SH-SY5Y (cell line): ENCODE measurements around the gene ZNF775.

Source experiments
- GATA2 ChIP-seq: IDR thresholded peaks from 2 replicates; pipeline ENCODE4 v1.6.1; 2011; ENCODE audit warnings: mild to moderate bottlenecking, low read depth, low read length
- GATA3 ChIP-seq: IDR thresholded peaks from 2 replicates; pipeline ENCODE4 v1.6.1; 2011; ENCODE audit warnings: low read depth, mild to moderate bottlenecking, low read length, moderate library complexity

ZNF775 gene

DNA sequence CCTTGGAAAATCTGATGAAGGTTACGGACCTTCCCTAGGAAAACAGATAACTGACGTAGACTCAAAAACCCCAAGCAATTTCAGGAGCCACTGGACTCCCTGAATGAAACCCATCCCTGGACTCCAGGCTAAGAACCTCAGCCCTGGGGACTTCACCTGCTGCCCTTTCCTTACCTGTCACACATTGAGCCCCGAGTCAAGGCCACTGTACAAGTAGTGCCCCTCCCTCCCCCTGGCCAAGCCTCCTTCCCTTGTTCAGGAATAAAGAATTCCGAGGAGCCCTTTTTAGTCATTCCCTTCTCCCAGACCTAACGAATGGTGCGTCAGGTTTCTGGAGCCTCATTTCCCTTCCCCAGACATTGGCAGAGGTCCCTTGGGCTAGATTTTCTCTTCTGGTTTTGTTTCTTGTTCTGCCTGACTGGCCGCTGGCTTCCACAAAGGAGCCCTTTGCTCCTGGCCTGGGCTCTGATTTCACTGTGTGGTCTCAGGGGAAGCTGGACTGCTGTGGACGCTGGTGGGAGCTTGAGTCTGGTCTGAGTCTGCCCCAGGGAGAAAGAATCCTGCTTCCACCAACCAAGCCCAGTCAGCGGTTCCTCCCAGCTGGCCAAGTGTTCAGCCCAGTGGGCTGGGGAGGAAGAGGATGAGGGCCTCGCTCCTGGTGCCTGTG lies 31.7 kb downstream of the ZNF775 start:
- no peak for TF ChIP-seq GATA3
- no peak for TF ChIP-seq GATA2

DNA sequence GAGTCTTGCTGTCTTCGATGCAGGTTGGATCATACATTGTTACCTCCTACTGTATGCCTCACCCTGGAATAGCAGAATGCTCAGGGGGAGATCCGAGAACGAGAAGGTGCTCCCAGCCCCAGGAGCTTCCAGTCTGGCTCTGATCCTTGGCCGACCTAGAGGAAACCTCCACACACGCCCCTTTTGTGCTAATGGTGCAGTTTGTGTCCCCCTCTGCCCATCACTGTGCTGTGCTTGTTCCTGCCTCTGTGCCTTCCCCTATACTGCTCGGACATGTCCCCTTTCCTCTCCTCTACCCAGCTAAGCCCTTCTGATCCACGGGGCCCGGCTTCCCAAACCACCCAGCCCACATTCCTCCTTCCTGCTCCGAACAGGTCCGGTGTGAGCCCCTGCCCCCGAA lies 32.5 kb downstream of the ZNF775 start:
- TF ChIP-seq GATA2 (no peak), GATA3 (no peak)

DNA sequence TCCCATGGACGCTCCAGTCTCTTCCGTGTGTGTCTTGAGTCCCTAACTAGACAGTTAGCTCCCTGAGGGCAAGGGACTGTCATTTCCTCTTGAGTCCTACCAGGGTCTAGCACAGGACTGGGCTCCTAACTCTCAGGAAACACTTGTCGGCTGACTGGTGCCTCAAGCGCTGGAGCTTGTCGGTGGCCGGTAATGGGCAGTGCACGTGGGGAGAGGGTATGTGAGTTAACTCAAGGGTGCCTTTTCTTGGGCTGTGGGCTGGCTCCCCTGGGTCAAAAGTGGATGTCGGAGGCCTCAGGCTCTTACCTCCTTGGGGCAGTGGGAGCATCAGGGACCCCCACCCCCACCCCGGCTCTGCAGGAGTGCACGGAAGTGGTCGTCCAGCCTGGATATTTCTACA lies 32.9 kb downstream of the ZNF775 start:
- TF ChIP-seq GATA3 = no peak
- TF ChIP-seq GATA2 = no peak

DNA sequence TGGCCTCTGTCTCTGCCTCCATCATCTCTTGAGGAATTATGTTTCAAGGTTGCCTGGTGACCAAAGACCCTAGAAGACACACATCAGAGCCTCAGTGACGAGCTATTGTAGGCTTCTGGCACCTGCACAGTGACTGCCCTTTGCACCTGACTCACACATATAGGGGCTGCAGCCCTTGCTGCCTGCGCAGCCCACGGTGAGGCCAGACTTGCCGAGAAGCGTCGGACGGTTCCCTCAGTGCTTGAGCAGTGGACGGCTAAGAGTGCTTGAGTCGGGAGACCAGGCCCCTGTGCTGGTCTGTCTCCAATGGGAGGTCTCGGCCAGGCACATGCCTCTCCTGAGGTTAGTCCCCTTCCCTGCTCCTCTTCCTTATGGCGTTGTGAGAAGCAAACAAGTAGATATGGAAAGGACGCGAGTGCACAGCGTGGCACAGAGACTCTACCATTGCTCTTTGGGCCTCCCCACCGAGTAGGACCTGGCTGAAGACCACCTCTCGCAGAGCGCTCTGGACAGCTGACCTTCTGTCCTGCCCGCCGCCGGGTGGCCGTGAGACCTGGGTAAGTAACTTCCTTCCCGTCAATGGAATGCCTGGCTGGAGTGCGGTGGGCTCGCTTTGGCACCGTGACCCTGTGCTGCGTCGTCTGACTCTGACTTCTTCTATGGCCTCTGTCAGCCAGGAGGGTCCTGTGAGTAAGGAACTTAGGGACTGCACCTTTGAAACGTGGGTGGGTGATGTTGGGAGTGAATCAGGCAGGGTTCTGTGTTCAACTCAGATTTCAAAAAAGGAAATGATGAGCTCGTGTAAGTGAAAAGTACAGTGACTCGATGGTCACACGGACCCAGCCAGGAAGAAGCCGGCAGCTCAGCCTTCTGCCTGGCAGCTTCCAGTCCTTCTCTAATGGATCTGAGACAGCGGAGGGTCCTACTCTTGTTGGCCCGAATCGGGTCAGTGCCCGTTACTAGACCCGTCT lies 33.7 kb downstream of the ZNF775 start:
- TF ChIP-seq GATA3 (no peak), GATA2 (no peak)

DNA sequence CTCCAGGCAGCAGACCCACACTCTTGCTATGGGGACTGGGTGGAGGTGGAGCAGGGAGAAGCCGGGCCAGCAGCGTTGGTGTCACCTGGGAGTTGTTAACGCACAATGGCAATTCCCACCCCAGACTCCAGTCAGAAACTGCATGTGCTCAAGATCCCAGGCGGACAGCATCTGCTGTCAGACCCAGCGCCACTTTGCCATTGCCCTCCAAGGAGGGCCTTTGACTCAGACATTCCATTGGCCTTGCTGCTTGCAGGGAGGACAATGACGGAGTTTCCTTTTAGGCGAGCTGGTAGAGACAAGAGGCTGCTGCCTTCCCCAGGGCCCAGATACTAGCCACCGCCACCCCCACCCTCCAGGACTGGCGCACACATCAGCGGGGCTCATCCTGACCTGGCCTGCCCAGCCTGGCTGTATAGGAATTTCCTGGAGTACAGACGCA lies 34.5 kb downstream of the ZNF775 start:
- TF ChIP-seq GATA2 (no peak), GATA3 (no peak)

DNA sequence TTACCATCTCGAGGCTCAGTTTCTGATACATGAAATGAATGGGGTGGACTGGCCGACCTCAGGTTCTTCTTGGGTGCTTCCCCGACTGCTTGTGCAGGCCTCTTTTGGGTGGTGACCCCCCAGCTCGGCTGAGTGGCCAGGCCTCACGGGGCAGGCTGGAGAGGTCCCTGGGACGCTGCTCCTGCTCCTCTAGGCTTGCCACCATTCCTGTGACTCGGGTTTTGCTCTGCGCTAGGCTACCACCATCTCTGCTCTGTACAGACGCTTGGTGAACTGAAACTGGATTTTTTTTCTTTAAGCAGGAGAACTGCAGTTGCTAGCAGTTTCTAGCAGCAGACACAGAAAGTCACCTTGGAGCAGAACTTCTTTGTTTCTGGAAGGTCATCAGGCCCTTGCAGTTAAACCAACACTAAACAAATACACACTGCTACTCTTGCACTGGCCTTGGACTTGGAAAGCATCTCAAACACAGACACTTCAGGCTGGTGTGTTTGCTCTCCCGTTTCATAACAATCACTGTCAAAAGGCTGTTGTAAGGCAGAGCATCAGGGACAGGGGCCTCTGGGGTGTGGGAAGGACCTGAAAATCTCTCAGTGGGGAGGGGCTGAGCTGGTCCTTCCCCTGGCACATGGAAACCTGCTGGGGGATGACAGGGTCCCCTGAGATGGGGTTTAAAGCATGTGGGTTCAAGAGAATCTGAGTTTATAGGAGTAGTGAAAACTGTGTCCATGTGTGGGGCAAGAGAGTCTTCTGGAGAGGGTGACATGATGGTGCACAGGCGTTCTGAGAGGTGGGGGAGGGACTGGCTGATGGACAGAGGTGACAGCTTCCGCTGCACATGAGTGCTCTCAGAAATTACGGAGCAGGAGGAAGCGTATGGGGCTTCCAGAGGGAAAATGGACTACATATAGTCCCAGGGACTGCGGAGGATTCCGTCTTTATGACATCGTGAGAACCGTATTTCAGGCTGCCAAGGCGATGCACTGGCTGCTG lies 36.3 kb downstream of the ZNF775 start:
- TF ChIP-seq GATA3 (no peak), GATA2 (no peak)

DNA sequence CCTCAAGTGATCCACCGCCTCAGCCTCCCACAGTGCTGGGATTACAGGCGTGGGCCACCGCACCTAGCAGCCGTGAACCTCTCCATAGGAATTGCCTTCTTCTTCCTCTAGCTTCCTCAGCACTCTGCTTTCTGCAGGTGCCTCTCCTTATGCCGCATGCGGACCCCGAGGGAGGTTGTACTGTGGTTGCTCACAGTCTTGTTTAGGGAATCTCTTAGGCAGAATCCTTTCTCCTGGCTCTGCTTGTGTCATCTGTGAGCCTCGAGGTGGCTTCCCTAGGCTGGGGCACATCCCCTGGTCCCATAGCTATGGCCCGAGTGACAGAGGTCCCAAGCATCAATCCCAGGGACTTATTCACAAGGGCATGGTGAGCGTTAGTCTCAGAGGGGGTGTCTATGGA lies 38.1 kb downstream of the ZNF775 start:
- TF ChIP-seq GATA3 (no peak), GATA2 (no peak)

DNA sequence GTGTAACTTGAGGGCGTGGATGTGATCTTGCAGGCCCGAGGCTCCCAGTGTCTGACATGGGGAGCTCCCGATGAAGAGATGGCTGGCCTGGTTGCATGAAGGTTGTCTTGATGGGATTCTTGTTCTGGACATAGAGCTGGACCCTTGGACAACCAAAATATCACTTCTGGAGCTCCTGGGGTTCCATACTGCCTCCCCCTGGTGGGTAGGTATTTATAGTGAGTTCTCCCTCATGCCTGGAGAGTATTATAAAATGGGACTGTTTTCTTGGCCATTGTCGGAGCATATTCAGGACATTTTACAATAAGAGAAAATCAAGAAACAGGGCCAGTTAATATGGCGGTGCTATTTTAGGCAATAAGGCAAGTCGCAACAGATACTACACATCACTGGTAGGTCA lies 38.7 kb downstream of the ZNF775 start:
- TF ChIP-seq GATA3 (no peak), GATA2 (no peak)

DNA sequence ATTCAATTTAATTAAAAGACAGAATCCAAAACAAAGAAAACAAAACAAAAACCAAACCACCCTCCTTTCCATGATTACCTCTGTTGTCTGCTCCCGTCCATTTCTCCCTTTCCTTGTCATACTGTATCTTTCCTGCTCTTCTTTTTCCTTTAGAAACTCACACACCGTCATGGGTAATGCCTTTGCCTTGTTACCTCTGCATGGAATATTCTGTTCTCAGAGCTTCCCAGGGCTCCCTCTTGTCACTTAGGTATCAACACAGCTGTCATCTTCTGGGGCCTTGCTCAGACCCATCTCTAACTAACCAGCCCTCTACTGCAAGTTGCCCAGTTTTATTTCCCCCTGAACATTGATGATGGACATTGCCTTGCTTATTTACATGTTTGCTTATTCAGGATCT lies 41.1 kb downstream of the ZNF775 start:
- TF ChIP-seq GATA2 = no peak
- TF ChIP-seq GATA3 = no peak

DNA sequence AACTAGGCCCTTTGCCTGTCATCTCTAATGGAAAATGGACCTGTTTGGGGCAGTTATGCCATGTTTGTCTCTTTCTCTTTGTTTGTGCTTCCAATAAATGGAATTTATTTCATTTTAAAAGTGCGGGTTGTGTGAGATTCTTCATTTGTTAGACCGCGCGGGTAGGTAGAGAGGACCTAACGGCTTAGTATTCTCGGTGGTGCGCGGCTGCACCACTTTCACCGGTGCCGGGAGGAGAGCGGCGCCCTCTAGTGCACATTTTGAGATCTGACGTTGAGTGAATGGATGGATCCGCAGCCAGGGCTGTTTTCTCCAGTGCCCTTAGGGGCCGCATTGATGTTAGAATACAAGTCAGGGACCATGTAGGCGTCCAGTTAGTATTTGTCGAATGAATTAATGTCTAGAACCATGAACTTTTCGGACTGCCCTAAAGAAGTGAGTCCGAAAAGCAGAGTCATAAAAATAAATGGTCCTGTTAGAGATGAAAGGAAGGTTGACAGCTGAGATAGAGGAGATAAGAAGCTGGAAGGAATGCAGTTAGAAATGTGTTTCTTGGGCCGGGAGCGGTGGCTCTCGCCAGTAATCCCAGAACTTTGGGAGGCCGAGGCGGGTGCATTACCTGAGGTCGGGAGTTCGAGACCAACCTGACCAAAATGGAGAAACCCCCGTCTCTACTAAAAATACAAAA lies 42.0 kb downstream of the ZNF775 start:
- TF ChIP-seq GATA2 (no peak), GATA3 (no peak)

DNA sequence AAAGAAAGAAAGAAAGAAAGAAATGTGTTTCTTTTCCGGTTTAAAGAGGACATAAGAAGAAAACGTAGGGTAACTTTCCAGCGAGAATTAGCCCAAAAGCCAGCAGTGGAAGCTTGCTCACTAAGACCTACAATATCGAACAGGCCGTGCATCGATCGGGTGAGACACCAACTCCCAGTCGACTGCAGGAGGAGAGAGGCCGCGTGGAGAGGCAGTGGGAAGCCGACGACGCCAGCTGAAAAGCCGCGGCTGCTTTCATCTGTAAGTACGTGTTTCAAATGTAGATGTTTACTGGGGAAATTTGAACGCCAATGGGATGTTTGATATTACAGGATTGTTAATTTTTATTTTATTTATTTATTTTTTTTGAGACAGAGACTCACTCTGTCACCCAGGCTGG lies 42.7 kb downstream of the ZNF775 start:
- no peak for TF ChIP-seq GATA2
- no peak for TF ChIP-seq GATA3

DNA sequence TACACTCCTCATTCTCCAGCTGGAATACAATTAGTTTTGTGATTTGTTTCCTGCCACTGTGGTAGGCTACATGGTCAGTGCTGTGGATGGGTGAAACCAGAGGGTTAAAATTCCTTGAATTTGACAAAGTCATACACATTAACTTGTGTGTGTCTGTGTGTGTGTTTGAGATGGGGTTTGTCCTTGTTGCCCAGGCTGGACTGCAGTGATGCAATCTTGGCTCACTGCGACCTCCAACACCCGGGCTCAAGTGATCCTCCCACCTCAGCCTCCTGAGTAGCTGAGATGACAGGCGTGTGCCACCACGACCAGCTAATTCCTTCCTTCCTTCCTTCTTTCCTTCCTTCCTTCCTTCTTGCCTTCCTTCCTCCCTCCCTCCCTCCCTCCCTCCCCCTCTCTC lies 46.5 kb downstream of the ZNF775 start:
- TF ChIP-seq GATA2 (no peak), GATA3 (no peak)

DNA sequence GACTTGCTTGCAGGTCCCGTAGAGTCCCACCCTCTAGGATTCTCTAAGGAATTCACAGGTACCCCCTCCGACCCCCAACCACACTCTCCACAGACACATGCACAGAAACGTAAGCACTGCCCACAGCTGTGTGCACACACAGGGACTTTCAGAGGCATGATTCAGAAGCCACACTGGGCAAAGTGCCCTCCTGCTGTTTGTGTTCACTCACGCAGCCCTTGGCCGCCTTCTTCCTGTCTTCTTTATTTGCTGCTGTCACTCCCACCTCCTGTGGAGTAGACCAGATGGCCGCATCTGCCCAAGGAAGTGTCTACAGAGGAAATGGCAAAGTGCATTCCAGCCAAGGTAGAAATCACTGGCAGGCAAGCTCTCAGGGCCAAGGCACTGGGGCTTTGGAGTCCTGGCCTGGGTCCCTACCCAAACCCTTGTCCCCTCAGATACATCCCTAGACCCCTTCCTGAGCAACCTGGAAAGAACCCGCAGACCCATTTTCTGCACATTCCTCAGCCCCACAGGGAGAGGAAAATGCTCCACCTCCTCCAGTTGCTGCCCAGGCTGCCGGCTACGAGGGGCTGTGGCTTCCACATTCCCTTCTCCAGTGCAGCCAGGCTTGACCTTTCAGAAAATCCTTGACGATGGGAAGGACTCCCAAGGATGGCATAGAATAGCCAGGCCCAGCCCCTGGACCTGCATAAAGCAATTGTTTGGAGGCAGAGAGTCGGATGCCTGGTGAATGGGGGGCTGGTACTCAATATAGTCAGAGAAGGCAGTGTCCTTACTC lies 49.7 kb downstream of the ZNF775 start:
- TF ChIP-seq GATA3 (no peak), GATA2 (no peak)
